ENCODE data around the gene PARD6B. TPM values are rescaled to one million over a fixed set of nuclear protein-coding genes. Genes with fewer than 3 reads are reported as not detected.
A peak's percentile ranks its signal among the peaks of the same experiment; 100 is the strongest.

PARD6B gene
- total and polyA plus RNA-seq, 2 of the 13 experiments (the other 11 are each of a cell fraction or from before 2014, with no cell fraction given): 6.9 to 22.2 TPM

DNA sequence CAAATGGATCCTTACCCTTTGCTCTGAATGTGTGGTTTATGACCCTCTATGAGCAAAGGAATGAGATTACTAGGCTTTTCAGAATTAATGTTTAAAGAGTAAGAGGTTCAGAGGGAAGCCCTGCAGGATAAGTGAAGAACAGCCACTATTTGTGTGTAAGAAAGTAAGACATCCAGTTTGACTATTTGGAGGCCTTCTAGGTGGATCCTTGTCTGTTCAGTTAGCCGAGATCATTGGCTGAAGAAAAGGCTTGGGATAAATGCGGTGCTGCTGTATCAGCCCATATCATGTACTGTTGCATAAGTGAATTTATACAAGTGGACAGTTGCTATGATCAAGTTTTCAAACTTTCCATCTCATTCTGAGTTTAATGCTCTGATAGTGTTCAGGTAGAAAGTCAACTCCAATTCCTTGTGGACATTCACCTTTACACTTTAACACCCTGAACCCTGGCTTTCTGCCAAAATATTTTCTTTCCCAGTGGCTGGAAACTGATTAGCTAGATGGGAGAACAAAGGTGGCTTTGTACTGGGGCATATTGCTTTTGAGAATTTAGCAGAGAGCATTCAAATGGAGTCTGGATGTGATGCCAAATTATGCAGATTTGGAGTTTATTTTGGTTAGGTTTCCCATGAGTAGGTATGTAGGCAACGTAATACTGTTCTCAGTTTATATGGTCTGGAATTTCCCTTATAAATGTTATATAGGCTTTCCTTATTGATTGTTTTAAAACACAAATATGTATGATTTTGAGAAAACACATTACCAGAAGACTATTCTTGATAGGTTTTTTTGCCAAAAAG lies 15.0 kb downstream of the PARD6B start (continued):
- TF ChIP-seq SMAD9 (CRISPR knock-in tag; IDR thresholded peaks at IDR 0.05): no peak
- peak; percentile 100 for TF ChIP-seq HNF4G (IDR thresholded peaks at IDR 0.05; ENCODE audit: borderline replicate concordance, low read depth, low read length)
- TF ChIP-seq HNF4G (CRISPR knock-in tag; IDR thresholded peaks at IDR 0.05; ENCODE audit: borderline replicate concordance, low read depth): peak; percentile 99
- no peak for TF ChIP-seq RORA (CRISPR knock-in tag; IDR thresholded peaks at IDR 0.05)
- no peak for TF ChIP-seq ZNF879 (CRISPR knock-in tag; IDR thresholded peaks at IDR 0.05)
- no peak for TF ChIP-seq CREB3 (CRISPR knock-in tag; IDR thresholded peaks at IDR 0.05)
- TF ChIP-seq, protein P1, sequence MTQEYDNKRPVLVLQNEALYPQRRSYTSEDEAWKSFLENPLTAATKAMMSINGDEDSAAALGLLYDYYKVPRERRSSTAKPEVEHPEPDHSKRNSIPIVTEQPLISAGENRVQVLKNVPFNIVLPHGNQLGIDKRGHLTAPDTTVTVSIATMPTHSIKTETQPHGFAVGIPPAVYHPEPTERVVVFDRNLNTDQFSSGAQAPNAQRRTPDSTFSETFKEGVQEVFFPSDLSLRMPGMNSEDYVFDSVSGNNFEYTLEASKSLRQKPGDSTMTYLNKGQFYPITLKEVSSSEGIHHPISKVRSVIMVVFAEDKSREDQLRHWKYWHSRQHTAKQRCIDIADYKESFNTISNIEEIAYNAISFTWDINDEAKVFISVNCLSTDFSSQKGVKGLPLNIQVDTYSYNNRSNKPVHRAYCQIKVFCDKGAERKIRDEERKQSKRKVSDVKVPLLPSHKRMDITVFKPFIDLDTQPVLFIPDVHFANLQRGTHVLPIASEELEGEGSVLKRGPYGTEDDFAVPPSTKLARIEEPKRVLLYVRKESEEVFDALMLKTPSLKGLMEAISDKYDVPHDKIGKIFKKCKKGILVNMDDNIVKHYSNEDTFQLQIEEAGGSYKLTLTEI (CRISPR knock-in tag; conservative IDR thresholded peaks at IDR 0.05): no peak
- TF ChIP-seq SIN3A (IDR thresholded peaks at IDR 0.05; ENCODE audit: borderline replicate concordance, low read depth, low read length): no peak
- no peak; the same call in 1 of the 2 replicates for TF ChIP-seq RAD51 (IDR thresholded peaks at IDR 0.05; ENCODE audit: borderline replicate concordance)
- TF ChIP-seq, protein P2, sequence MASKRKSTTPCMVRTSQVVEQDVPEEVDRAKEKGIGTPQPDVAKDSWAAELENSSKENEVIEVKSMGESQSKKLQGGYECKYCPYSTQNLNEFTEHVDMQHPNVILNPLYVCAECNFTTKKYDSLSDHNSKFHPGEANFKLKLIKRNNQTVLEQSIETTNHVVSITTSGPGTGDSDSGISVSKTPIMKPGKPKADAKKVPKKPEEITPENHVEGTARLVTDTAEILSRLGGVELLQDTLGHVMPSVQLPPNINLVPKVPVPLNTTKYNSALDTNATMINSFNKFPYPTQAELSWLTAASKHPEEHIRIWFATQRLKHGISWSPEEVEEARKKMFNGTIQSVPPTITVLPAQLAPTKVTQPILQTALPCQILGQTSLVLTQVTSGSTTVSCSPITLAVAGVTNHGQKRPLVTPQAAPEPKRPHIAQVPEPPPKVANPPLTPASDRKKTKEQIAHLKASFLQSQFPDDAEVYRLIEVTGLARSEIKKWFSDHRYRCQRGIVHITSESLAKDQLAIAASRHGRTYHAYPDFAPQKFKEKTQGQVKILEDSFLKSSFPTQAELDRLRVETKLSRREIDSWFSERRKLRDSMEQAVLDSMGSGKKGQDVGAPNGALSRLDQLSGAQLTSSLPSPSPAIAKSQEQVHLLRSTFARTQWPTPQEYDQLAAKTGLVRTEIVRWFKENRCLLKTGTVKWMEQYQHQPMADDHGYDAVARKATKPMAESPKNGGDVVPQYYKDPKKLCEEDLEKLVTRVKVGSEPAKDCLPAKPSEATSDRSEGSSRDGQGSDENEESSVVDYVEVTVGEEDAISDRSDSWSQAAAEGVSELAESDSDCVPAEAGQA (IDR thresholded peaks at IDR 0.05; ENCODE audit: low read depth): no peak
- TF ChIP-seq, protein P2 (CRISPR knock-in tag; IDR thresholded peaks at IDR 0.05; ENCODE audit: borderline replicate concordance): no peak
- TF ChIP-seq CENPT (CRISPR knock-in tag; IDR thresholded peaks at IDR 0.05; ENCODE audit: low read depth): no peak
- TF ChIP-seq ZNF382 (CRISPR knock-in tag; IDR thresholded peaks at IDR 0.05; ENCODE audit: borderline replicate concordance): no peak
- no peak for TF ChIP-seq PRMT3 (CRISPR knock-in tag; IDR thresholded peaks at IDR 0.05; ENCODE audit: borderline replicate concordance, low read depth)
- TF ChIP-seq, protein P3, sequence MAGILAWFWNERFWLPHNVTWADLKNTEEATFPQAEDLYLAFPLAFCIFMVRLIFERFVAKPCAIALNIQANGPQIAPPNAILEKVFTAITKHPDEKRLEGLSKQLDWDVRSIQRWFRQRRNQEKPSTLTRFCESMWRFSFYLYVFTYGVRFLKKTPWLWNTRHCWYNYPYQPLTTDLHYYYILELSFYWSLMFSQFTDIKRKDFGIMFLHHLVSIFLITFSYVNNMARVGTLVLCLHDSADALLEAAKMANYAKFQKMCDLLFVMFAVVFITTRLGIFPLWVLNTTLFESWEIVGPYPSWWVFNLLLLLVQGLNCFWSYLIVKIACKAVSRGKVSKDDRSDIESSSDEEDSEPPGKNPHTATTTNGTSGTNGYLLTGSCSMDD (CRISPR knock-in tag; IDR thresholded peaks at IDR 0.05): no peak
- no peak; the same call in 1 of the 2 replicates for TF ChIP-seq AHR (CRISPR knock-in tag; IDR thresholded peaks at IDR 0.05)
- TF ChIP-seq ZNF7 (CRISPR knock-in tag; IDR thresholded peaks at IDR 0.05): no peak
- TF ChIP-seq ZNF296 (CRISPR knock-in tag; conservative IDR thresholded peaks at IDR 0.05): no peak

Measured in HepG2 (cell line).